HG02623 (cell line): ENCODE results near the gene ZNF474.

ENCODE experiments used
- ATAC-seq: cut with Tn5 transposase; IDR thresholded peaks from one replicate; pipeline ENCODE4 v1.9.1; 2021; ENCODE audit warnings: moderate library complexity; ENCODE audit not compliant: unreplicated experiment

ZNF474 gene

DNA sequence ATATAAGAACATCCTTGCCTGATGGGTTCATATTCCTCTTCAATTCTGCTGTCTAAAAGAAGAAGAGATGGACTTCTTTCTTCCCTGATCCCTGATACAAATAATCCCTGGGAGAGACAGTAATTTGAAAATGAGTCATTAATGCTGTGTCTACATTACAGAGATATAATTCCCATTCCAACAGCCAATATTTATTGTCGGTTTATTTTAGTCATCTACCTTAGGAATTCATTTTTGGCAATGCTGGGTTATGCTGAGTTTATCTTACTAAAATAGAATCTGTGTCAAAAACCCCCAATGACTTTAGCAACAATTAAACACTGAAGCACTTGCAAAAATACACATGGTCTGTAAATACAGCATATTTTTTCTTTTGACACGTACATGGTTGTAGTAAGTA, 23.9 kb downstream of the ZNF474 start:
- ATAC-seq, result no peak

DNA sequence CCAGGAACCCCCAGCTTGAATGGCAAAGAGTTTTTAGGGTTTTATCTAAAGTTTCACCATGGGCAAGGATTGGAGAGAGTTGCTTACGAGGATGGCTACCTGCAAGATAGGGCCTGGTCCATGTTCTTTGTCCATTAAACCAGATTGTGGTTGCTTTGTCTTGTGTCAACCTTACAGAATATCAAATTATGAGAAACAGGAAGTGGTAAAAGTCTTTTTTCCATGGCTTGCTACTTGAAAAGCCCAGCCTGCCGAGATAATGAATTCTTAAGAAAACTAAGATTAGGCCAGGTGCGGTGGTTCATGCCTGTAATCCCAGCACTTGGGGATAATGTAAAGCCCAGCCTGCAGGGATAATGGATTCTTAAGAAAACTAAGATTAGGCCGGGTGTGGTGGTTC, 24.4 kb downstream of the ZNF474 start:
- no peak for ATAC-seq

DNA sequence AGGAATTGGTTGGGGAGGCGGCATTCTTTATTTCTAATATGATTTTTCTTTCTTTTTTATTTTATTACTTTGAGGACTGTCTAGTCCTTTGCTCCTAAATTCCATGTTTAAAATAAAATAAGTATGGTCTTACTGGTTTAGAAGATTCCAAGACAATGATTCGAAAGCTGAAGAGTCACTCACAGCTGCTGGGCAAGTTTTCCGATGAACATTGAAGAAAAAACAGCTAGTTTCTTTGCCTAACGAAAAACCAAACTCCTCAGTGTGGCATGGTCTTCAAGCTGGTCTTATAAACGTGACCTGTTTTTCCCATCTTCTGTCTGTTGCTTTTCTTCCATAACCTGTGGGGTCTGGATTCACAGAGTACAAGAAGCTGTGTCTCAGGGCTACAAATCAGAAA, 25.1 kb downstream of the ZNF474 start:
- ATAC-seq, result no peak

DNA sequence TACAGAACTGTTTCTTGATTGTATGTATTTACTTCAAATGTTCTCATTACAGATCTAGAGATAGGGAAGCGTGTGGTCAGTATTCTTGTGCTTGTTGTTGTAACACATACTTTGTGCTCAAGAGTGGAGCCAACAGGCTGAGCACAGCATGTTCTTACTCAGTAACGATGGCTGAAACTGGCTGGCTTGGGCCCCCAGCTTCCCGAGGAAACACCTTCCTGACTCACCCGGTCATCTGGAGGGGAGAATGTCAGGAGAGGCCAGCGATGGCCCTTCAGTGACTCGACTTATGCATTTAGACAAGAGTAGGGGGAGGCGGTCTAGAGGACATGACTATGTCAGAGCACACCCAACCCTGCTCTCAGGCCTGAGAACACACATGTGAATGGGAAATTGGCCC, 25.6 kb downstream of the ZNF474 start:
- no peak for ATAC-seq

DNA sequence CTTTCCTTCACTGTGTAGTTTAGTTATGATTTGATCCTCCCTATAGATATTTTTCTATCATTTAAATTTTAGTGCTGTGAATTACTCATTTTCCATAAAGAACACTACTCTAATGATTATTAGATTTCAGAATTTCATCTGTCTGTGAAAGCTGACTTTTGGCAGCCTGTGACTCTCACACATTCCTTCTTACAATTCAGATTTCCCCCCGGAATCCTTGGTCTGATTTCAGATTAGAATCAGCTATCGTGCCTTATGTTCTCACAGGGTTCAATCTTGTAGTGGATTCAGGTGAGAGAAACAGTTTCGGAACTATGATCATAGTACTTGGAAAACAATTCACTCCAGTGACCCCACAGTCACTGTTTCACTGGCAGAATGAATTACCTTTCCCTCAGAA, 26.2 kb downstream of the ZNF474 start:
- no peak for ATAC-seq

GRCh38 chr5:122156724-122157325, 27.5 kb downstream of the ZNF474 start:
- ATAC-seq, result no peak

GRCh38 chr5:122162100-122162638, 32.8 kb downstream of the ZNF474 start:
- ATAC-seq, result no peak

- no peak for ATAC-seq
These were observed 34.0 kb downstream of the ZNF474 start for GRCh38 chr5:122163121-122164069.

GRCh38 chr5:122164070-122164435, 34.7 kb downstream of the ZNF474 start:
- ATAC-seq, result no peak

DNA sequence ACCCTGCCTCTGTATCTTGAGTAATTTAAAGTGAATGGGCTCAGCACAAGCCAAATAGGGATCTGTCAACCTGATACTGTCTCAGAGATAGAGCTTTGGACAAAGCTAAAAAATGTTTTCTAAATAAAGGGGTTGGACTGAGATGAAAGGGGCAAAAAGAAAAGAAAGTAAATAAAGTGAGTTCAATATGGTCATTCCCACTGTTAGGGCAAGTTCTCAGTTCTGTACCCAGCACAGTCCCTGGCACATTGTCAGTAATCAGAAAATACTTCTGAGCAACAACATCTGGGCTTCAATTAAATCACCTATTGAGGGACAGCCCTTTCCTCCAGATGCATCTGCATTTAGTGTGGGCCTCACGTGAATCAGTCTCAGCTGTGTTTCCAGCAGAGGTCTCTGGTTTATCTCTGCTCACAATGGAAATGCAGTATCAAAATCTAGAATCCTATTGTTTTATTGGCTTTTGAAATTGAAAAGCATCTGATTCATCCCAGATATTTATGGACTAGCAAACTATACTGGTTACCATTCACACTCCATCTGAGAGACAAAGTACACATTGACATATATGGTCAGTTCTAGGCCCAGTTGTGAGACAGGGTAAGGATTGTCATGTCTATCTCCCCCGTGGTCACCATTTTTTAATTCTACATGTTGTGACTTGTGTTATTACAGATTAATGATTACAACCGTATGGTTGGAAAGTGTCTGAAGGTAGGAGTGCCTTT, 35.6 kb downstream of the ZNF474 start:
- ATAC-seq, result no peak

GRCh38 chr5:122165559-122166078, 36.3 kb downstream of the ZNF474 start:
- ATAC-seq, result no peak

- no peak for ATAC-seq
These were observed 40.2 kb downstream of the ZNF474 start for GRCh38 chr5:122169350-122170103.

DNA sequence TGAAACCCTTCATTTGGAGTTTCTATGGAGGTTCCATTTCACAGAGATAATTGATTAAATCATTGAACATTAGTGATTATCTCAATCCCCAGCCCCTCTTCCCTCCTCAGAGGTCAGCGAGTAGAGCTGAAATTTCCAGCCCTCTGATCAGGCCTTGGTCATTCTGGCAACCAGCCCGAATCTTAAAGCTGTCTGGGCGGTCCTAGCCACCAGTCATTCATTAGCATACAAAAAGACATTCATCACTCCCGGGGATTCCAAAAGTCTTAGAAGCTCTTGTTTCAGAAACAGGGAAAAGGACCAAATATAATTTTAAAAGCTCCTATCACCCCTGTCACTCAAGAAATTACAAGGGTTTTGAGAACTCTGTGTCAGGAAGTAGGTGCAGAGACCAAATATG, 41.3 kb downstream of the ZNF474 start:
- ATAC-seq, result no peak

DNA sequence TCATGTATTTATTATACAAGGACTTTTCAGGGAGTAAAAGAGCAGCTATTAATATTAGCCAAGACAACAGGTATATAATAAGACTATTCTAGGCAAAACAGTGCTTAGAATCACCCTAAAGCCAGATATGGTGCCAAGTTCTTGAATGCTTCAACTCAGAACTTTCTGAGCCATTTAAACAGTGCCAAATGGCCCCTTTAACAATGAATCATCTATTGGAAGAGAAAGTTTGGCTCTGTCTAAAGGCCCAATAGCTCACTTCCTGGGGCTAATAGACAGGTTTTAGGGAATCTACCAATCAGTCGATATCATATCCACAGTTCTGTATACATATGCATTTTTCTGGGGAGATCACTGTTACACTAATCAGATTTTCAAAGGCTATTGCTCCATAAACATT, 42.9 kb downstream of the ZNF474 start:
- ATAC-seq, result no peak

GRCh38 chr5:122173474-122174415, 44.4 kb downstream of the ZNF474 start:
- no peak for ATAC-seq

DNA sequence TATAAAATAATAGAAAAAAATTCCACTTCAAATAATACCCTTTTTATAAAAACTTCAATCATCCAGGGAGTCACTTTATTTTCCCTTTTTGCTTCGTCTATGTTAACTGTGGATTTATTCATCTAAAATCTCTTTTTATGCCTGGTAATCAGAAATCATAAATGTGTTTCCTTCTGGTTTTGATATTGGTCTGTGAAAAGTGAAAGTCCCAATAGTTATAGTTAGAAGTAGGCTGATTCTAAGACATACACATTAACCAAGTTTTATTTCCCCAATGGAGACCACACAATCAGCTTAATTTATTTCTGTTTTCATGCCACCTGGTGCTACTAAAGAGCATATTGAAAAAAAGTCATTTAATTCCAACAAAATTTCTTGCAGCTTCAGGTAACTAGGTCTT, 45.7 kb downstream of the ZNF474 start:
- ATAC-seq, result no peak

DNA sequence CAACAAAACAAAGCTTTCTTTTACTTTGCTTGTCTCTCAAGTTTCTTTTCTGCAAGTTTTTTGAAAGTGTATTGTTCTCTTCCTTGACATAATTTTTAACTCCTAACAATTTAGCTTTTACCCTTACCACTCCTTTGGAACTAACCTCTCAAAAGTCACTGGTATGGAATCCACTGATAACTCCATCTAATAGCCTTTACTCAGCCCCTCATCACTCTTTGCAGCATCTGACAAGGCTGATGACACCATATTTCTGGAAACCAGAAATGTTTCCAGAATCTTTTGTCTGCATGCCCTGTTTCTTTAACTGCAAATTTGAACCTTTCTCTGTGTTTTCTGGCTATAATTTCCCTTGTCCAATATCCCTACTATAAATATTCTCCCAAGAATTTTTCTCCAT, 46.5 kb downstream of the ZNF474 start:
- ATAC-seq, result no peak

- no peak for ATAC-seq
These were observed 47.8 kb downstream of the ZNF474 start for GRCh38 chr5:122177161-122177560.

DNA sequence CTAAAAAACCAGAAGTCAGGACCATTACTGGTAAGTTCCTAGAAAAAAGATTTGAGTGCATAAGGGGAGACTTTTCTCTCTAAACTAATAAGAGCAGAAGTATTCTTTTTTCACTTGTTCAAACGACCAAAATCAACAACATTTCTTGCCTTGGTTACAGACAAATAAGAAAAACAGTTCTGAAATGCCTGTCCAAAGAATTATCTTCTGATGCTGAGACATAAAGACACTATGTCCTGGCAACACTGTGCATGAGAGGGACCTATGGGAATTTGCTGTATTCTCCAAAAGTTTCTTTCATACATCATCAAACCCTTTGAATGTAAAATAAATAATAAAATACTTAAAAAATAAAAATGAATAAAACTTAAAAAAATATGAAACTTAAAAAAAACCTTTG, 50.4 kb downstream of the ZNF474 start:
- no peak for ATAC-seq
